Esophagus squamous epithelium (tissue), 5 donors: ENCODE measurements around the gene SALL1. TPM values are rescaled to one million over a fixed set of nuclear protein-coding genes. Genes with fewer than 3 reads are reported as not detected.

Experiments used
- DNase-seq: peaks from one replicate; lab custom pipeline; 2025; lab: John Stamatoyannopoulos, UW
- H3K27ac ChIP-seq, 4 donors: fragments of 200-600 bp; sonication (generic); one replicate each; pipeline ENCODE4 v1.5.1; 2016 to 2019; ENCODE audit warnings: mild to moderate bottlenecking in 1 of 4
- H3K27me3 ChIP-seq, 4 donors: fragments of 200-600 bp; sonication (generic); 1 replicate in 3 of 4; 2 replicates in 1 of 4; pipeline versions ENCODE4 v1.5.1 to v1.6.0; 2017 to 2021; ENCODE audit warnings: antibody characterized with exemption in 1 of 4
- H3K36me3 ChIP-seq, 3 donors: fragments of 200-600 bp; sonication (generic); one replicate each; pipeline ENCODE4 v1.5.1; 2016 to 2019
- H3K4me1 ChIP-seq, 3 donors: fragments of 200-600 bp; sonication (generic); one replicate each; pipeline ENCODE4 v1.5.1; 2017 to 2019
- H3K4me3 ChIP-seq, 4 donors: fragments of 200-600 bp; sonication (generic); 1 replicate in 3 of 4; 2 replicates in 1 of 4; pipeline ENCODE4 v1.5.1; 2016 to 2019; ENCODE audit warnings: mild to moderate bottlenecking in 2 of 4, moderate library complexity in 1 of 4
- H3K9me3 ChIP-seq, 3 donors: fragments of 200-600 bp; sonication (generic); one replicate each; pipeline ENCODE4 v1.5.1; 2016 to 2019
- CTCF ChIP-seq, 6 experiments: fragments of 450-650 bp in 4 of 6; fragments of 200-600 bp in 2 of 6; sonication (generic) in 2 of 6; IDR thresholded peaks; one replicate each; pipeline ENCODE4 v1.5.1; 2016 to 2019; ENCODE audit warnings: antibody characterized with exemption in 6 of 6, mild to moderate bottlenecking in 4 of 6, moderate library complexity in 4 of 6
- POLR2A ChIP-seq, 4 donors: fragments of 450-650 bp; IDR thresholded peaks; one replicate each; pipeline ENCODE4 v1.6.1; 2017; ENCODE audit warnings: antibody characterized with exemption in 4 of 4, mild to moderate bottlenecking in 4 of 4, moderate library complexity in 3 of 4
- WGBS, 2 donors: methylation state at CpG; one replicate each; pipeline ENCODE4 v1.1.5; 2018; 5-methylcytosine and 5-hydroxymethylcytosine counted together
- intact Hi-C: fragments of 100-400 bp; cut with DNase I; formaldehyde crosslinking; loops from one replicate; pipeline ENCODE4 v1.15.0; 2022
- total RNA-seq, 4 donors: library from RNA; depleted of rRNA; stranded (reverse); fragments of >200 nt; gene quantifications; one replicate each; pipeline ENCODE4 v1.1.0, GENCODE V29; 2016
- donor health status: DM: yes; HTN: yes; CAD: no.

SALL1 gene
- total RNA-seq, 4 donors from 2014 or later, result 0.04 to 0.95 TPM; not detected in 2

- Histone ChIP-seq H3K4me1 (peaks cover 12 to 59% (median 26%) of the 10 kb centered on the region in 3 donors), H3K27ac (no peak overlapping the region), H3K4me3 (peak overlapping the region in 3 of 4 donors; percentile 14 to 50 (median 21)), H3K36me3 (no peaks in the 10 kb centered on the region), H3K9me3 (no peaks in the 10 kb centered on the region), H3K27me3 (peaks cover 29 to 100% (median 34%) of the 10 kb centered on the region in 4 donors)
- WGBS, 2 donors, result 2 to 14% methylated on average over 8 to 10 of the region's 20 CpGs
- intact Hi-C loops, result no loop called here
- no peak for DNase-seq
- no peak for TF ChIP-seq POLR2A (IDR thresholded peaks at IDR 0.05)
- no peak for TF ChIP-seq CTCF (IDR thresholded peaks at IDR 0.05)
Observed at GRCh38 chr16:51155199-51155607, 4.1 kb upstream of the SALL1 start.

- no peak for DNase-seq
- 24 to 35% methylated on average over 16 to 34 of the region's 55 CpGs for WGBS, 2 donors
- intact Hi-C loops, result no loop called here
- Histone ChIP-seq H3K27me3 (peaks cover 35 to 100% (median 37%) of the 10 kb centered on the region in 4 donors), H3K4me1 (peaks cover 12 to 65% (median 26%) of the 10 kb centered on the region in 3 donors), H3K27ac (no peak overlapping the region), H3K4me3 (peak overlapping the region in 3 of 4 donors; percentile 14 to 50 (median 21)), H3K36me3 (no peaks in the 10 kb centered on the region), H3K9me3 (no peaks in the 10 kb centered on the region)
- TF ChIP-seq CTCF (IDR thresholded peaks at IDR 0.05), result no peak
- no peak for TF ChIP-seq POLR2A (IDR thresholded peaks at IDR 0.05)
Observed at GRCh38 chr16:51154271-51155171, 3.5 kb upstream of the SALL1 start.

- Histone ChIP-seq H3K27ac (no peak overlapping the region), H3K4me3 (no peak overlapping the region)
Observed at GRCh38 chr16:51153577-51154031, 2.5 kb upstream of the SALL1 start.

GRCh38 chr16:51152691-51153576 lies 1.9 kb upstream of the SALL1 start:
- peak overlapping the region; percentile 15 to 64 (median 32) for H3K4me3 ChIP-seq
- DNase-seq, result no peak
- H3K36me3 ChIP-seq, result no peaks in the 10 kb centered on the region
- H3K4me1 ChIP-seq, result peaks cover 12 to 65% (median 26%) of the 10 kb centered on the region in 3 donors
- 7 to 14% methylated on average over 28 to 30 of the region's 60 CpGs for WGBS, 2 donors
- H3K27ac ChIP-seq, result peak overlapping the region in 2 of 4 donors; percentile 3 to 46
- H3K9me3 ChIP-seq, result no peaks in the 10 kb centered on the region
- intact Hi-C loops, result no loop called here
- peaks cover 36 to 100% (median 40%) of the 10 kb centered on the region in 4 donors for H3K27me3 ChIP-seq
- TF ChIP-seq CTCF (IDR thresholded peaks at IDR 0.05) (no peak), POLR2A (IDR thresholded peaks at IDR 0.05) (no peak)

More at GRCh38 chr16:51153577-51154031, 2.5 kb upstream of the SALL1 start:
- intact Hi-C loops, result no loop called here
- Histone ChIP-seq H3K4me1 (peaks cover 12 to 65% (median 26%) of the 10 kb centered on the region in 3 donors), H3K36me3 (no peaks in the 10 kb centered on the region), H3K27me3 (peaks cover 36 to 100% (median 40%) of the 10 kb centered on the region in 4 donors), H3K9me3 (no peaks in the 10 kb centered on the region)
- WGBS, 2 donors, result 22 to 26% methylated on average over 19 to 22 of the region's 32 CpGs
- TF ChIP-seq CTCF (IDR thresholded peaks at IDR 0.05) (no peak), POLR2A (IDR thresholded peaks at IDR 0.05) (no peak)
- no peak for DNase-seq
